ENCODE results near the gene OCIAD1.

- TF ChIP-seq CTCF (IDR thresholded peaks at IDR 0.05) (no peak), POLR2A (IDR thresholded peaks at IDR 0.05) (no peak)
Observed at GRCh38 chr4:48815483-48815882, 15.4 kb upstream of the OCIAD1 start.

Measured in Peyer's patch (tissue), 4 donors.